DND-41 (cell line): ENCODE results near the gene SBDS.
"Not testable (repeated sequence)": the region's sequence is repeated elsewhere in the genome, so short reads cannot be mapped to it uniquely, and the experiment has no call there.

Experiments
- ATAC-seq: fragments of 200-7000 bp; cut with Tn5 transposase; 3 replicates; pipeline ENCODE4 v1.9.1; 2021; ENCODE audit warnings: low read depth; ENCODE audit not compliant: insufficient read depth
- DNase-seq: peaks from one replicate; pipeline ENCODE4 v3.0.0-alpha.2; 2020
- H2AFZ ChIP-seq: 2 replicates; pipeline ENCODE4 v1.6.0; 2012; ENCODE audit warnings: low read depth, low read length
- H3K27ac ChIP-seq: 2 replicates; pipeline ENCODE4 v1.5.1; 2012; ENCODE audit warnings: low read length, inconsistent platforms
- H3K27me3 ChIP-seq: fragments of 200-600 bp; sonication (generic); 2 replicates; pipeline ENCODE4 v1.6.0; 2012; ENCODE audit warnings: low read length, mild to moderate bottlenecking, inconsistent platforms; ENCODE audit not compliant: insufficient read depth, poor library complexity
- H3K36me3 ChIP-seq: 2 replicates; pipeline ENCODE4 v1.5.1; 2012; ENCODE audit warnings: low read length, inconsistent platforms; ENCODE audit not compliant: insufficient read depth
- H3K4me1 ChIP-seq: 2 replicates; pipeline ENCODE4 v1.5.1; 2012; ENCODE audit warnings: mild to moderate bottlenecking, low read length; ENCODE audit not compliant: insufficient read depth
- H3K4me2 ChIP-seq: 2 replicates; pipeline ENCODE4 v1.6.0; 2012; ENCODE audit warnings: mild to moderate bottlenecking, moderate library complexity, low read length, inconsistent platforms; ENCODE audit not compliant: insufficient read depth
- H3K4me3 ChIP-seq, 2 experiments: fragments of 200-600 bp in 1 of 2; shearing (Covaris generic) in 1 of 2; 2 replicates each; pipeline ENCODE4 v1.5.1; 2012 to 2016; ENCODE audit warnings: inconsistent platforms in 2 of 2, low read length in 2 of 2, mild to moderate bottlenecking in 2 of 2, low read depth in 1 of 2, moderate library complexity in 1 of 2
- H3K79me2 ChIP-seq: 2 replicates; pipeline ENCODE4 v1.6.0; 2012; ENCODE audit warnings: low read length, inconsistent platforms; ENCODE audit not compliant: insufficient read depth
- H3K9ac ChIP-seq: 2 replicates; pipeline ENCODE4 v1.6.0; 2012; ENCODE audit warnings: low read depth, mild to moderate bottlenecking, inconsistent platforms, low read length, moderate library complexity
- H3K9me3 ChIP-seq: 2 replicates; pipeline ENCODE4 v1.5.1; 2012; ENCODE audit warnings: low read length, moderate library complexity, mild to moderate bottlenecking, inconsistent platforms; ENCODE audit not compliant: insufficient read depth, severe bottlenecking
- H4K20me1 ChIP-seq: 2 replicates; pipeline ENCODE4 v1.6.0; 2012; ENCODE audit warnings: low read length; ENCODE audit not compliant: insufficient read depth
- CTCF ChIP-seq: IDR thresholded peaks from 2 replicates; pipeline ENCODE4 v1.5.1; 2012; ENCODE audit warnings: borderline replicate concordance, low read length, moderate library complexity, mild to moderate bottlenecking; ENCODE audit not compliant: poor library complexity, severe bottlenecking; ENCODE audit errors: extremely low read depth

Gene SBDS

GRCh38 chr7:66995050-66995776, at the start of gene SBDS:
Gene SBDS, minus strand, starts transcription at chr7:66995586. Its CDS starts 169 bp downstream, at chr7:66995417.
- peak; percentile 60 for ATAC-seq
- Histone ChIP-seq H3K36me3 (peaks cover 25% of the 10 kb centered on the region), H2AFZ (peak within 1 kb of the TSS; percentile 88), H3K9ac (peak within 1 kb of the TSS; percentile 76), H3K4me1 (peaks cover 22% of the 10 kb centered on the region), H3K4me3 (peak within 1 kb of the TSS; percentile 47 to 76; a peak in 3 of 4 replicates), H3K4me2 (peak within 1 kb of the TSS; percentile 66), H3K27ac (peak within 1 kb of the TSS; percentile 88), H3K79me2 (peaks cover 34% of the 10 kb centered on the region)
- peak; percentile 97 for DNase-seq
- H3K9me3 ChIP-seq, H3K27me3 ChIP-seq, H4K20me1 ChIP-seq: not testable (repeated sequence)
- peak; percentile 15 for TF ChIP-seq CTCF

- not testable (repeated sequence) for H3K9me3 ChIP-seq, H3K27ac ChIP-seq, H3K4me3 ChIP-seq, H4K20me1 ChIP-seq, DNase-seq, H3K79me2 ChIP-seq, H3K27me3 ChIP-seq, H3K36me3 ChIP-seq, H3K4me1 ChIP-seq, H3K9ac ChIP-seq, ATAC-seq, H2AFZ ChIP-seq, H3K4me2 ChIP-seq
These were observed 48.2 kb upstream of the SBDS start for GRCh38 chr7:67043559-67043930.

- H3K36me3 ChIP-seq, H3K4me1 ChIP-seq, H4K20me1 ChIP-seq, H3K27ac ChIP-seq, DNase-seq, H2AFZ ChIP-seq, H3K4me2 ChIP-seq, H3K4me3 ChIP-seq, H3K9me3 ChIP-seq, H3K79me2 ChIP-seq, ATAC-seq, H3K27me3 ChIP-seq, H3K9ac ChIP-seq: not testable (repeated sequence)
These were observed 47.6 kb upstream of the SBDS start for GRCh38 chr7:67042781-67043558.

- TF ChIP-seq CTCF = peak; percentile 48
- H4K20me1 ChIP-seq, H3K9ac ChIP-seq, ATAC-seq, H3K79me2 ChIP-seq, H3K4me3 ChIP-seq, H3K9me3 ChIP-seq, H3K36me3 ChIP-seq, DNase-seq, H3K4me1 ChIP-seq, H3K27ac ChIP-seq, H3K27me3 ChIP-seq, H2AFZ ChIP-seq, H3K4me2 ChIP-seq: not testable (repeated sequence)
These were observed 45.4 kb upstream of the SBDS start for GRCh38 chr7:67040832-67041231.

- not testable (repeated sequence) for H3K79me2 ChIP-seq, H3K9ac ChIP-seq, H3K4me3 ChIP-seq, H2AFZ ChIP-seq, H3K4me1 ChIP-seq, DNase-seq, H3K9me3 ChIP-seq, H3K4me2 ChIP-seq, ATAC-seq, H3K27me3 ChIP-seq, H3K27ac ChIP-seq, H4K20me1 ChIP-seq
- peaks cover 10% of the 10 kb centered on the region for H3K36me3 ChIP-seq
These were observed 41.3 kb upstream of the SBDS start for GRCh38 chr7:67036432-67037395.
